Tibial nerve (tissue), 4 donors: Measurements from ENCODE around the gene AKT3. TPM values are rescaled to one million over a fixed set of nuclear protein-coding genes. Genes with fewer than 3 reads are reported as not detected.
"Not testable (repeated sequence)": the region's sequence is repeated elsewhere in the genome, so short reads cannot be mapped to it uniquely, and the experiment has no call there.

Experiments
- DNase-seq, 2 donors: peaks; one replicate each; pipeline ENCODE4 v3.0.0-alpha.2; 2019; ENCODE audit warnings: low spot score in 2 of 2
- H3K27ac ChIP-seq, 4 donors: fragments of 200-600 bp; sonication (generic) in 3 of 4; one replicate each; pipeline ENCODE4 v1.5.1; 2017 to 2019; ENCODE audit warnings: mild to moderate bottlenecking in 1 of 4
- H3K27me3 ChIP-seq, 2 donors: fragments of 200-600 bp; sonication (generic) in 1 of 2; one replicate each; pipeline versions ENCODE4 v1.5.1 to v1.6.0; 2017 to 2019
- H3K36me3 ChIP-seq, 3 donors: fragments of 200-600 bp; sonication (generic); one replicate each; pipeline ENCODE4 v1.5.1; 2018 to 2019
- H3K4me1 ChIP-seq, 4 donors: fragments of 200-600 bp; sonication (generic) in 3 of 4; one replicate each; pipeline ENCODE4 v1.5.1; 2017 to 2019
- H3K4me3 ChIP-seq, 4 donors: fragments of 200-600 bp; sonication (generic) in 3 of 4; one replicate each; pipeline ENCODE4 v1.5.1; 2017 to 2019; ENCODE audit warnings: mild to moderate bottlenecking in 1 of 4, moderate library complexity in 1 of 4
- H3K9me3 ChIP-seq, 4 donors: fragments of 200-600 bp; sonication (generic) in 3 of 4; one replicate each; pipeline ENCODE4 v1.5.1; 2017 to 2019
- EP300 ChIP-seq, 2 donors: sonication (generic); formaldehyde crosslinking; IDR thresholded peaks; one replicate each; pipeline ENCODE4 v1.6.1; 2017; ENCODE audit warnings: antibody characterized with exemption in 2 of 2, mild to moderate bottlenecking in 1 of 2
- POLR2A ChIP-seq, 2 donors: fragments of 450-650 bp; IDR thresholded peaks; one replicate each; pipeline ENCODE4 v1.6.1; 2017; ENCODE audit warnings: antibody characterized with exemption in 2 of 2, mild to moderate bottlenecking in 2 of 2, moderate library complexity in 2 of 2
- WGBS, 2 donors: methylation state at CpG; one replicate each; pipeline ENCODE4 v1.1.5; 2018; 5-methylcytosine and 5-hydroxymethylcytosine counted together
- total RNA-seq, 4 donors: library from RNA; depleted of rRNA; stranded (reverse); fragments of >200 nt; gene quantifications; one replicate each; pipeline ENCODE4 v1.1.0, GENCODE V29; 2016
- TF ChIP-seq, protein P1 (sequence below), 5 experiments: fragments of 200-600 bp in 3 of 5; fragments of 450-650 bp in 2 of 5; sonication (generic) in 3 of 5; IDR thresholded peaks; one replicate each; pipeline ENCODE4 v1.5.1; 2016 to 2019; ENCODE audit warnings: antibody characterized with exemption in 5 of 5, mild to moderate bottlenecking in 3 of 5, moderate library complexity in 2 of 5

The AKT3 gene
- total RNA-seq, 4 donors from 2014 or later = 58.8 to 76.0 (median 69.2) TPM

DNA sequence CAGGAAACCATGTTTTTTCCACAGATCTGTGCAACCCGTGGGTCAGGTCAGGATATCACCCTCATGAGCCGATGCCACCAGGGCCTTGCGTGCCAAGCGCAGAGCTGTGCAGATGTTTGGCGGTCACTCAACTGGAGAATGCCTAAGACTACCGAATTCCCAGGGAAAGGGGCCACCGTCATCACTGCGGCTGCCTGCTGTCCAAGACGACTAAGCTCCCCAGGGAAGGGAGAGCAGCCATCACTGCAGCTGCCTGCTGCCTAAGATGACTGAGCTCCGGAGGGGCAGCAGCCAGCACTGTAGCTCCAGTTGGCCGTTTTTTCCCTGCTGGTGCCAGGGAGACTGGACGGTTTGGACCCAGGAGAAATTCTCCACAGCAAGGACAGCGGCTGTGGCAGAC, 31.1 kb downstream of the AKT3 start:
- H3K27ac ChIP-seq = no peak overlapping the region
- H3K9me3 ChIP-seq = peaks cover 0 to 35% (median 12%) of the 10 kb centered on the region in 4 donors
- no peaks in the 10 kb centered on the region for H3K27me3 ChIP-seq
- TF ChIP-seq POLR2A (IDR thresholded peaks at IDR 0.05) (no peak), EP300 (IDR thresholded peaks at IDR 0.05) (no peak)
- TF ChIP-seq, protein P1, sequence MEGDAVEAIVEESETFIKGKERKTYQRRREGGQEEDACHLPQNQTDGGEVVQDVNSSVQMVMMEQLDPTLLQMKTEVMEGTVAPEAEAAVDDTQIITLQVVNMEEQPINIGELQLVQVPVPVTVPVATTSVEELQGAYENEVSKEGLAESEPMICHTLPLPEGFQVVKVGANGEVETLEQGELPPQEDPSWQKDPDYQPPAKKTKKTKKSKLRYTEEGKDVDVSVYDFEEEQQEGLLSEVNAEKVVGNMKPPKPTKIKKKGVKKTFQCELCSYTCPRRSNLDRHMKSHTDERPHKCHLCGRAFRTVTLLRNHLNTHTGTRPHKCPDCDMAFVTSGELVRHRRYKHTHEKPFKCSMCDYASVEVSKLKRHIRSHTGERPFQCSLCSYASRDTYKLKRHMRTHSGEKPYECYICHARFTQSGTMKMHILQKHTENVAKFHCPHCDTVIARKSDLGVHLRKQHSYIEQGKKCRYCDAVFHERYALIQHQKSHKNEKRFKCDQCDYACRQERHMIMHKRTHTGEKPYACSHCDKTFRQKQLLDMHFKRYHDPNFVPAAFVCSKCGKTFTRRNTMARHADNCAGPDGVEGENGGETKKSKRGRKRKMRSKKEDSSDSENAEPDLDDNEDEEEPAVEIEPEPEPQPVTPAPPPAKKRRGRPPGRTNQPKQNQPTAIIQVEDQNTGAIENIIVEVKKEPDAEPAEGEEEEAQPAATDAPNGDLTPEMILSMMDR (IDR thresholded peaks at IDR 0.05) = no peak
- H3K4me1 ChIP-seq = no peaks in the 10 kb centered on the region
- H3K4me3 ChIP-seq = no peak overlapping the region
- no peak for DNase-seq
- WGBS, 2 donors = 88 to 94% methylated on average over 12 to 13 of the region's 13 CpGs
- peaks cover 0 to 88% (median 0%) of the 10 kb centered on the region in 3 donors for H3K36me3 ChIP-seq

DNA sequence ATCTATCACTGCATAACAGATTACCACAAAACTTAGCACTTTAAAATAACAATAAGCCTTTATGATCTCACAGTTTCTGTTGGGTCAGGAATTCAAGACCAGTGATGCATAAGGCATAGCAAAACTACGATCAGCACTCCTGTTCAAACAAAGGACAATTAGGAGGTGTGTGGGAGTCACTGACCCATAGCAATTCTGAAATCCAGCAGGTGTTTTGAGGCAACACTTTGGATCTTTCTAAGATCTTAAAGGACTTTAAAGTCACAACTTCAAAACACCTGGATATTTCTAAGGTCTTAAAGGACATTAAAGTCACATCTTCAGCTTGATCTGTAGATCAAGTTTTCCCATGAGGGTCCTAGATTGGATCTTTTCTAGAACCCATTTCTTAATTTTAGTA, 35.3 kb downstream of the AKT3 start:
- Histone ChIP-seq H3K4me1 (no peaks in the 10 kb centered on the region), H3K27me3 (no peaks in the 10 kb centered on the region), H3K27ac (no peak overlapping the region), H3K4me3 (no peak overlapping the region), H3K36me3 (peaks cover 0 to 51% (median 0%) of the 10 kb centered on the region in 3 donors), H3K9me3 (peaks cover 0 to 14% (median 4%) of the 10 kb centered on the region in 4 donors)
- WGBS, 2 donors = 50 to 67% methylated on average over 1 of the region's 1 CpG
- TF ChIP-seq, protein P1 (IDR thresholded peaks at IDR 0.05) = no peak
- TF ChIP-seq POLR2A (IDR thresholded peaks at IDR 0.05) (no peak), EP300 (IDR thresholded peaks at IDR 0.05) (no peak)
- no peak for DNase-seq

DNA sequence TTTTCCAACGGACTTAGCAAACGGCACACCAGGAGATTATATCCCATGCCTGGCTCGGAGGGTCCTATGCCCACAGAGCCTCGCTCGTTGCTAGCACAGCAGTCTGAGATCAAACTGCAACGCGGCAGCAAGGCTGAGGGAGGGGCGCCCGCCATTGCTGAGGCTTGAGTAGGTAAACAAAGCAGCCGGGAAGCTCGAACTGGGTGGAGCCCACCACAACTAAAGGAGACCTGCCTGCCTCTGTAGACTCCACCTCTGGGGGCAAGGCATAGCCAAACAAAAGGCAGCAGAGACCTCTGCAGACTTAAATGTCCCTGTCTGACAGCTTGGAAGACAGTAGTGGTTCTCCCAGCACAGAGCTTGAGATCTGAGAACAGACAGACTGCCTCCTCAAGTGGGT, 42.7 kb downstream of the AKT3 start:
- not testable (repeated sequence) for H3K4me3 ChIP-seq, H3K27me3 ChIP-seq, H3K9me3 ChIP-seq, H3K27ac ChIP-seq, DNase-seq
- Histone ChIP-seq H3K4me1 (peaks cover 0 to 16% (median 0%) of the 10 kb centered on the region in 4 donors), H3K36me3 (peaks cover 0 to 13% (median 0%) of the 10 kb centered on the region in 3 donors)
- 95 to 98% methylated on average over 11 of the region's 11 CpGs for WGBS, 2 donors

DNA sequence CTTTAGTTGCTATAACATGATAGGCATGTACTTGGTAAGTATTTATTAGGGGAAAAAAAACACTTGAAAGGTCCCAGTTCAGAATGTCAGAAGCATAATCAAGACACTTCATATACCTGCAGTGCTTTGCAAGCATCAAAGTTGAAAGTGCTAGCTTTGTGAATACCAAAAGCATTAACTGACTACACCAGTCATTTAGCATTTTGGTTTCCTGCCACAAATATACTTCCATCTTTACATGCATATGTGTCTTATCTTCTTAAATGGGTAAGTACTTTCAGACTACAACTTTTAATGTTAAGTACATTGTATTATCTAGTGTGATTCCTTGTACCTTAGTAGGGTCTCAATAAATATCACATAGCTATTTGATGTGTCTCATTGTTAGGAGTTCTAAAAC, 43.7 kb downstream of the AKT3 start:
- TF ChIP-seq POLR2A (IDR thresholded peaks at IDR 0.05) = no peak
- no peak for TF ChIP-seq EP300 (IDR thresholded peaks at IDR 0.05)
- TF ChIP-seq, protein P1 (IDR thresholded peaks at IDR 0.05) = no peak
- DNase-seq = no peak
- peaks cover 0 to 10% (median 2%) of the 10 kb centered on the region in 4 donors for H3K9me3 ChIP-seq
- H3K4me1 ChIP-seq = peaks cover 0 to 26% (median 2%) of the 10 kb centered on the region in 4 donors
- no peak overlapping the region for H3K27ac ChIP-seq
- H3K27me3 ChIP-seq = no peaks in the 10 kb centered on the region
- H3K4me3 ChIP-seq = no peak overlapping the region
- peaks cover 0 to 13% (median 0%) of the 10 kb centered on the region in 3 donors for H3K36me3 ChIP-seq

DNA sequence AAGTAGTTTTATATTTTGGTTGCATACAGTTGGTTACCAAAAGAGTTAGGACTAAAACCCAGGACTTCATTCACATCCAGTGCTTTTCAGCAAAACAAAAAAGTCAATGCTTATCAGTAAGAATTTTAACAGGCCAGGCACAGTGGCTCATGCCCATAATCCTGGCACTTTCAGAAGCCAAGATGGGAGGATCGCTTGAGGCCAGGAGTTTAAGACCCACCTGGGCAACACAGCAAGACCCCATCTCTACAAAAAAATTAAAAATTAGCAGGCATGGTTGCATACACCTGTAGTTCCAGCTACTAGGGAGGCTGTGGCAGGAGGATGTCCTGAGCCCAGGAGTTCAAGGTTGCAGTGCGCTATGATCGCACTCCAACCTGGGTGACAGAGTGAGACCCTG, 47.3 kb downstream of the AKT3 start:
- Histone ChIP-seq H3K4me1 (peaks cover 0 to 50% (median 5%) of the 10 kb centered on the region in 4 donors), H3K27me3 (no peaks in the 10 kb centered on the region), H3K9me3 (peaks cover 0 to 9% (median 2%) of the 10 kb centered on the region in 4 donors), H3K36me3 (peaks cover 0 to 10% (median 0%) of the 10 kb centered on the region in 3 donors), H3K27ac (no peak overlapping the region), H3K4me3 (no peak overlapping the region)
- no peak for DNase-seq
- TF ChIP-seq POLR2A (IDR thresholded peaks at IDR 0.05) (no peak), EP300 (IDR thresholded peaks at IDR 0.05) (no peak)
- TF ChIP-seq, protein P1 (IDR thresholded peaks at IDR 0.05) = no peak
- WGBS, 2 donors = 96 to 100% methylated on average over 3 of the region's 3 CpGs

DNA sequence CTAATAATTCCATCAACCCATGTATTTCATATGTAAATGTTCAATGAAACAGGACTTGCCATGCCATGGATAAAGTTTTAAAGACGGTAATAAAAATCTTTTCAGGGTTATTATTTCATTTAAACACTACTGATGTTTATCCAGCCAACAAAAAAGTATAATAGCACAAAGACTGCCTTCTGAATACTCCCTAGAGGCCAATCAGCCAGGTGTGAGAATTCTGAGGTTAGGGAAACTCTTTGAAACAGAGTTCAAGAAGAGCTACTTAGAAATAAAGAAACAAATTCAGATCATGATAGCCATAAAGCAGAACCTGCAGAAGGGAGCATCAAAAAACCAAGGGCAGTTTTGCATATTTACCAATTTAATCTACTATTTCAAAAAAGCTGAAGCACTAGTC, 48.7 kb downstream of the AKT3 start:
- Histone ChIP-seq H3K27ac (no peak overlapping the region), H3K9me3 (no peaks in the 10 kb centered on the region), H3K4me1 (peaks cover 0 to 50% (median 5%) of the 10 kb centered on the region in 4 donors), H3K36me3 (no peaks in the 10 kb centered on the region), H3K27me3 (no peaks in the 10 kb centered on the region), H3K4me3 (no peak overlapping the region)
- TF ChIP-seq EP300 (IDR thresholded peaks at IDR 0.05) (no peak), POLR2A (IDR thresholded peaks at IDR 0.05) (no peak)
- TF ChIP-seq, protein P1 (IDR thresholded peaks at IDR 0.05) = no peak
- no peak for DNase-seq
- 63 to 71% methylated on average over 1 of the region's 1 CpG for WGBS, 2 donors
